KG1 (cell line): ENCODE results near the gene IL4I1.

Source experiments
- DNase-seq: peaks from one replicate; lab custom pipeline; 2025; lab: John Stamatoyannopoulos, UW

IL4I1 gene

DNA sequence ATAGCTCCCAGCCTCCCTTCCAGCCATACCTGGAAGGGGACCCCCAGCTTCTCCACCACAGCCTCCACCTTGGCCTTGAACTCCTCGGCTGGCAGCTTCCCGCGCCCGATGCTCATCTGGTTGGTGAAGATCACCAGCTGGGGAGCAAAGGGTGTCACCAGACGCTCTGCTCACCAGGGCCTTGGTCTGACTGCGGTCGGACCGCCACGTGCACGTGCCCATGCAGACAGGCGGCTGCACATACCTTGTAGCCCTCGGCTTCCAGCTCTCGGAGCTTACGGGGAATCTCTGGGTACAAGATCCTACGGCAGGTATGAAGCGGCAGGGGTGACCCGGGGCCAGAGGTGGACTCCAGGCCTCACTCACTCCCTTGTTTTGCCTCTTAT lies 32.8 kb downstream of the IL4I1 start:
- no peak for DNase-seq

- DNase-seq = no peak
Observed at GRCh38 chr19:49863254-49863934, 33.3 kb downstream of the IL4I1 start.

GRCh38 chr19:49862391-49863253 lies 34.1 kb downstream of the IL4I1 start:
- DNase-seq = no peak

GRCh38 chr19:49861541-49862378 lies 34.9 kb downstream of the IL4I1 start:
- no peak for DNase-seq

DNA sequence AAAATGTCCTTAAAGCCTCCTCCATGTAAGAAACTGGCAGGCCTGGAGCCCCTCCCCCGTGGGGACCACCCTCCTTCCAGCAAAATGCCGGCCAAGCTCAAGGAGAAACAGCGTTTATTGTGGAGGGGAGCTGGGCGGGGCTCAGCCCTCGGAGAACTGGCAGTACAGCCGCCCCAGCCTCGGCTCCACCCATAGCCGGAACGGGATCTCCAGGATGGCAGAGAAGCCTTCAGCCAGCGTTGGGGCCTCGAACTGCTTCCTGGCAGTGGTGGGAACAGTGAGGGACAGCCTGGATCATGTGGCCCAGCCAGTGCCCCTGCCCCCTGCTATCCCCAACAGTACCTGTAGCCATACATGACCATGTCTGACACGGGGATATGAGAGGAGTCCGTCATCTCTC lies 35.6 kb downstream of the IL4I1 start:
- DNase-seq = no peak

DNA sequence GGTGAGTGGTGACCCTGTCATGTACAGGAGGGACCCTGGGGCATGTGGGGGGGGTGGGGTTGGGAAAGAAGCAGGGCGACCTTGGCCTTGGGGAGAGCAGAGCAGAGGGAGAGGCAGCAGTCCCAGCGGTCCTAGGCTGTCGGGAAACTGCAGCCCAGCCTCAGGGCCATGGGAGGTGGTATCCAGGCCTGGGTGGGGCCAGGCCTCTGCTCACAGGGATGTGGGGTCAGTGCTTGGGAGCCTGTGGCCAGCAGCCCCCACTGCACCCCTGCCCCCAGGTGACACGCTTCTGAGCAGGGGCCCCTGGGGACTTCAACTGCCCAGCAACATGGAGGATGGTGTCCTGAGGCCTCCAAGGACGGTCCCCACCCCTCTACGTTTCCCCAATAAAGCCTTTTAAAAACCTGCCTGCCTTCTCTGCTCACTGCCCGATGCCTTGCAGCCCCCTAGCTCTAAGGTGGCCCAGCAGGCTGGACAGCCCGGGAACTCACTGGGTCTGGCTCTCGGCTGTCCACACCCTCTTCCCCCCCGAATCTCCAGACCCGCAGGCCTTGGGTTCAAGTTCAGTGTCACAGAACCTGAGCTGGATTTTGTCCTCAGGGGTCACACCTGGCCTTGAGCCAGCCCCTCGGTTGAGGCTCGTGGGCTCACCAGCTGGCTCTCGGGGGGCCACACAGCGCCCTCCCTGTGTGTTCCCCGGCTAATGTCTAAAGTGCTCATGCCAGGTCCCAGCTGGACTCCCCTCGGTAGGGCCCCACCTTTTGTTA lies 36.2 kb downstream of the IL4I1 start:
- DNase-seq = no peak

DNA sequence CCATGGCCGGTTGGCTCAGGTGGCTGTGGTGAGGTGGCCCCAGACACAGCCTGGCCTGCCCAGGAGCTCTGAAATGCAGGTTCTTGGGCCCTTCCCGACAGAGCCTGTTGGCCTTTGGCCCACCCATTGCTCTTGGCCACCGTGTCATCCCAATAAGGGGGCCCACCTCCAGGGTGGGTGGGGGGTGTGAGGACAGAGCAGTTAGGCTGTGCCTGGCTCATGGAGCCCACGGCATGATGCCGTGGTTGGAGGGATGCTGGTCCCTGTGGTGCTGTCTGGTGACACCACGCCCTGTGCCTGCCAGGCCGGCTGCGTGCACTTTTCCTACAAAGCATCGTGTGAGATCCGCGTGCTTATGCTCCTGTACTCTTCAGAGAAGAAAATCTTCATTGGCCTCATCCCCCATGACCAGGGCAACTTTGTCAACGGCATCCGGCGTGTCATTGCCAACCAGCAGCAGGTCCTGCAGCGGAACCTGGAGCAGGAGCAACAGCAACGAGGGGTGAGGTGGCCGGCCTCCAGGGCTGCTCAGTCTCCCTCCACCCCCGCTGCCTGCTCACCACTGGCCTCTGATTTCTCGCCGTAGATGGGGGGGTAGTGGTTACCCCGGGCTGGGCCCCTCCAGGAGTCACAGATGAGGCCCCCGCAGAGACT lies 36.9 kb downstream of the IL4I1 start:
- no peak for DNase-seq

- DNase-seq = no peak
Observed at GRCh38 chr19:49858088-49858985, 38.4 kb downstream of the IL4I1 start.

GRCh38 chr19:49857838-49858087 lies 38.9 kb downstream of the IL4I1 start:
- DNase-seq = no peak

DNA sequence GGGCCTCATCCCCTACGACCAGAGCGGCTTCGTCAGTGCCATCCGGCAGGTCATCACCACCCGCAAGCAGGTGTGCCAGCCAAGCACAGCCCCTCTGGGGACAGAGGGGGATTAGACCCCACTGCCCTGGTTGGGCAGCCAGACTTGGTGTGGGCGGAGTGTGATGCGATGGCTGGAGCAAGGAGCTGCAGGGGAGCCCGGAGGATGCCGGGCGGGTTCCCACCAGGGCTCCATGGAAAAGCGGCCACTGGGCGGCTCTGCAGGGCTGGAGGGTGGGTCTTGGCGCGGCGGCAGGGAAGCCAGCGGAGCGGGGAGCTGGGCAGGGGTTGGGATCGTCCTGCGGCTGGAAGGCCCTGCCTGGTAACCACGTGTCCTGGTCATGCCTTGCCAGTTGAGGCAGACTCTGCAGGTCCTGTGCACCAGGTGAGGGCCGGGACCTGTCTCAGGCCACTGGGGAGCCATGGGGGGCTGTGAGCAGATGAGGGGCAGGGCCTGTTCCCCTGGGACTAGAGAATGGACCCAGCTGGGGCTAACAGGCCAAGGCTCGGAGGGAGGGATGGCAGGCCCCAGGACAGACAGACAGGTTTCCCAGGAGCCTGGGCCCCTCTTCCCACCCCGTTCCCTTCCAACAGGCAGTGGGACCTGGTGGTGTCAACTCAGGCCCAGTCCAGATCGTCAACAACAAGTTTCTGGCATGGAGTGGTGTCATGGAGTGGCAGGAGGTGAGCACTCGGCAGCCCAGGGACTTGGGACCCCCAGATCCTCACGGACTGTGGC lies 39.4 kb downstream of the IL4I1 start:
- DNase-seq = no peak

- DNase-seq = no peak
Observed at GRCh38 chr19:49856574-49857021, 40.1 kb downstream of the IL4I1 start.

DNA sequence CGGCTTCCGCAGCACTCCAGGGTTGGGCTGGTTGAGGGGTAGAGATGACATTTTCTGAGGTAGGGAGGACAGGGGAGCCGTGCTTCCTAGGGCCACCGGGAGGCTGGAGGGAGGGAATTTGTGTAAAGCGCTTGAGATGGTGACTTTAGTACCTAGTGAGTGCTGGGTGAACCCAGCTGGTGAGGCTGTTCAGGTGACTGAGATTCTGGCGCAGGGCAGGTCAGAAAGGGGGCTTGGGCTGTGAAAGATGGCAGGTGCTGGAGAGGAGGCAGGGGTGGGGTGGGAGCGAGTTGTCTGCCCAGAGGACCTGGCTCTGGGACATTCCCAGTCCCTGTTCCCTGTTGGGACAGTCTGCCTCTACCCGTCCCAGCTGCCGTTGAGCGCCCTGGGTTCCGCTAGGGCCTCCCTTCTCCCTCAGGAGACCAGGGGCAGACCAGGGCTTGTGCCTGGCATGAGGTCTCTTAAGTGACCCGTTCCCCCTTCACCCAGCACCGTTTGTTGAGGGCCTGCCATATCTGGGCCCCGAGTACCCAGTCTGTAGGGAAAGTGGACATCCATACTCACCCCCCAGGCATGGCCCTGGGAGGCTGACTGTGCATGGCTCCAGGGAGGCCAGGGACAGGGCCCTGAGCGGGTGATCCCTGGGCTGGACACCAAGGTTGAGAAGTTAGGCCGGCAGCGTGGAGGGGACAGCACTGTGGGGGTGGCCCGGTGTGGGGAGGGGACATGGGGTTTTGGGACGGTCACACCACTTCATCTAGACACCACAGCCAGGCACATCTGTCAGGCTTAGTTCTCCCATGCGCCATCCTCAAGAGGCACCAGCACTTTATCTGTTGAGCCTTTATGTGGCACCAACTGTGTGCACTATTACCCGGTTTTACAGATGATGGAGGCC lies 40.8 kb downstream of the IL4I1 start:
- DNase-seq = no peak

DNA sequence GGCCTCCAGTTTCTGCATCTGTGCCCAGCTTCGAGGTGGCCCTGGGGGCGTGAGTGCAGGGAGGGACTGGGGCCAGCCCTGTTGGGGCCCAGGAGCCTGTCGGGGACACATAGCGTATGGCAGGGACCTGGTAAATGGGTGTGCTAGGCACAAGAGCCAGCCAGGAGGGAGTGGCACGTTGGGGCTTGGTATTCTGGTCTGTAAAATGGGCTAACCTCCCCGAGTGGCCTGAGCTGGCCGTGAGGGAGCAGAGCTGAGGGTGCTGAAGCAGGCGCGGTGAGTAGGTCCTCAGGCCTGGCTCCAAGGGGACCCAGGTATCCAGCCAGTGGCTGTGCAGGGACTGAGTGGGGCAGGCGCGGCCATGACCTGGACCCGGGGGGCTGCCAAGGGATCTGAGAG lies 41.4 kb downstream of the IL4I1 start:
- no peak for DNase-seq

GRCh38 chr19:49854378-49855263 lies 42.1 kb downstream of the IL4I1 start:
- no peak for DNase-seq

GRCh38 chr19:49853852-49854377 lies 42.8 kb downstream of the IL4I1 start:
- DNase-seq = no peak

- no peak for DNase-seq
Observed at GRCh38 chr19:49852631-49853126, 44.0 kb downstream of the IL4I1 start.
